T1000 (cell line): Measurements from ENCODE around the gene LIPC.
"Not testable (repeated sequence)": the region's sequence is repeated elsewhere in the genome, so short reads cannot be mapped to it uniquely, and the experiment has no call there.

ENCODE experiments used
- DNase-seq: peaks from one replicate; lab custom pipeline; 2025; ENCODE audit warnings: mixed read lengths; lab: John Stamatoyannopoulos, UW

The LIPC gene

DNA sequence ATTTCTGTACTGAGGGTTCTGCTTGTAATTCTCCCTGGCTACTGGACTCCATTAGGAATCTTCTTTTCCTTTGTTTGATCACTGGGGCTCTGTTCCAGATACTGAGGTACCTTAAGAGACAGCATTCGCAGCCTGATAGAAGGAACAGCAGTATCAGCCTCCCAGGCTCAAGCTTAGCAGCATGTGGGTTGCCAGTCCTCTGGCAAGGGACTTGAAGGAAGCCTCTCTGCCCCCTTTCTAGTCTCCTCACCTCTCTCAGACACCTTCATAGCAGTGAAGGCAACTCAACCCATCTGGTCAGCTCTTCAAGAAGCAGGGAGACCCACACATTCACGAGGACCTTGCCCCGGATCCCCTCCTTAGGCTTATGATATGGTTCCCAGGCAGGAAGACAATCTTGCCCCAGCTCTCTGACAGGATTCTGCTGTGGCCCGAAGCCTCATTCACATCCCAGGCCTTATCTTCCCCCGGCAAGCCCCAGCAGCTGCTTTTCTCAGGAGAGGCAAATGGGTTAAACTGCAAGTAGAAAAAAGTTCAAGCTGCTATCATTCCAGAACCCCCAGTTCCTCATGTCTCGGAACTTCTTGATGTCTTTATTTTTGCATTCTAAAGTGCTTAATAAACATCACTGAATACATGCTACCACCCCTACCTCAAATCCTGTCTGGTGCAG is 153.1 kb downstream of the LIPC start:
- DNase-seq, result no peak

- no peak for DNase-seq
These were observed 154.1 kb downstream of the LIPC start for GRCh38 chr15:58585693-58586443.

DNA sequence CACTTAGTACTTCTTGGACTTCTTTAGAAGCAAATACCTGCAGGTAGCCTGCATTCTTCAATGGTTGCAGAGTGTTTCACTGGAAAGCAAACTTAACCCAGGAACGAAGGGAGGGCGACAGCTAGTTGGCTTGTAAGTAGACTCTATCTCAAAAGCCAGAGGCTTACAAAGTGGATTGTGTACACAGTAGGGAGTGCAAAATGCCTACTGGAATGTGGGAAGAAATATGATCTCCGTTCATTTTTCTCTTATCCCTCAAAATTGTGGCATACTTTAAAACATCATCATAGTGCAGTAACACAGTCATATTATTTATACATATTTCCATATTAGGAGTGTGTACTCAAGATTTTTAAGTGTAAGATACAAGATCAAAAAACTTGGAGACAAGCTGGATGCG is 155.7 kb downstream of the LIPC start:
- DNase-seq, result no peak

- no peak for DNase-seq
These were observed 156.3 kb downstream of the LIPC start for GRCh38 chr15:58588096-58588495.

GRCh38 chr15:58589047-58589446 is 157.3 kb downstream of the LIPC start:
- DNase-seq, result no peak

DNA sequence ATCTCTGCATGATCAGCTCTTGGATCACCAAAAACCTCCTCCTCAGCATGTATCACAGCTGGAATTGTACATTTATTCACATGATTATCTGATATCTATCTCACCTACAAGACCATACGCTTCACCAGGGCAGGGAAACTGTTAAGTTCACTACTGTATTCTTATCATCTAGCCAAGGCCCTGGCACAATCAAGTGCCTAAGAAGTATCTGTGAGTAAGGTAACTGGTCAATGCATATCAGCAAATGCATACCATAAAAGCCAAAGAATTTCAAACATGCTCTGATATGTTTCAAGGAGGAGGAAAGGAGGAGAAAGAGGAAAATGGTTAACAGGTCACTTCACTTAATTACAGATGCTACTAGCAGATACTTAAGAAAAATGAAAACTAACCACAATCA is 158.4 kb downstream of the LIPC start:
- DNase-seq, result no peak

GRCh38 chr15:58590926-58591325 is 159.1 kb downstream of the LIPC start:
- DNase-seq, result no peak

DNA sequence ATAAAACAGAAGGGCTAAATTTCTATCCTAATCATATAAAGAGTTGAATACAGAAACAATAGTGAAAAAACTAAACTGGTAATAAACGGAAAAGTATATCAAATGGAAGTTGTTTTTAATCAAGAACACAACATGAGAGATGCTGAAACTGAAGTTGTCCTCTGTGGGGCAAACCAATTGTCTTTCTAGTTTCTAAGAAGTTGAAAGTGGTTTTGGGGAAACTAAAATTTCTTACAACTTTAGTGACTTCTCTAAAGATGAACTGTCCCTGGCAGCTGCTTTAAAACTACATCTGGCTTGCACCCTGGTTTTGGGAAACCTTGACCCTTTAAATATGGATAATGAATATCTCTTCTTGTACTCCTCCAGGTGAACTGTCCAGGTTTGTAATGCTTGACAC is 162.1 kb downstream of the LIPC start:
- no peak for DNase-seq

DNA sequence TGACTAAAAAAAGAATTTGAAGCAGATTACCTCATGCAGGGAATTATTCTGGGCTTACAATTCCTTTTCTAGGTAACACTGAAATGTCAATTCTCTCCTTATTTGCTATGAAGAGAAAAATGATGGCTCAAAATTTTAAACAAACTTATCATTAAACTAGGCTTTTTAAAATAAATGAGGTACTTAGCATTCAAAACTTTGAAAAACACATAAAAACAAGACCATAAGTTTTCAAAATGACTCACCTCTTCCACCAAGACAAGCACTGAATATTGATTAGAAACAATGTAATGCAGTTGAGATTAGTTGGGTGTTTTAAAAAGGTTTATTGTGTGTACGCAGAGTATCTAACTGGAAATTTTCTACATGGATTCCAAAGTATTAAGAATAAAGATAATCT is 163.1 kb downstream of the LIPC start:
- no peak for DNase-seq

DNA sequence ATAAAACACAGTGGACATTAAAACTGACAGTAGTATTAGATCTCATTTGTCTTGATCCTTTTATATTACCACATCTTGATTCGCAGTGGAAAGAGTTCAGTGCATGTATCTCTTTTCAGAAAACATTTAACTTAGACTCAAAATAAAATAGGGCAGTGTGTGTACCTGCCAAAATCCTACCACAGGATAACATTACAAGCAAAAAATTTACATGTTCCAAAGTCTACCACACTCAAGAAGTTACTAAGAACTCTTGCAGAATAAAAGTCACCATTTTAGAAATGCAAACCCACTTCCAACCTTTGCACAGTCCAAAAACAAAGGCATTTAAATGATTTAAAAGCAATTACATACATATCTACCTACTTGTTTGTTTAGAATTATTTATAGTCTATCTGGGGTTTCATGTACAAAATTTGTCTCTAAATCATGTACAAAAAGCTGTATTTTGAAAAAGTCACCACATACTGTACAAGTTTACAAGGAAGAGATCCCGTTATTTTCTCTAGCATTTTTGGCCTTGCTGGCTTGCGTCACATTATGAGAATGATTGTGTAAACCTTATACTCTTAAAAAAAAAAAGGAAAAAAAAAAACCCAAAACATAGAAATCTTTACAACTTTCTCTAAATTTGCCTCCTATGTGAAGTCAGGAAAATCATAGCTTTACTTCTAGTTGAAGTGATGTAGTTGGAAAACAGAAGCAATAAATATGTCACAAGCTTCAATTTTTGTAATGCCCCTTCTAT is 163.9 kb downstream of the LIPC start:
- DNase-seq, result no peak

DNA sequence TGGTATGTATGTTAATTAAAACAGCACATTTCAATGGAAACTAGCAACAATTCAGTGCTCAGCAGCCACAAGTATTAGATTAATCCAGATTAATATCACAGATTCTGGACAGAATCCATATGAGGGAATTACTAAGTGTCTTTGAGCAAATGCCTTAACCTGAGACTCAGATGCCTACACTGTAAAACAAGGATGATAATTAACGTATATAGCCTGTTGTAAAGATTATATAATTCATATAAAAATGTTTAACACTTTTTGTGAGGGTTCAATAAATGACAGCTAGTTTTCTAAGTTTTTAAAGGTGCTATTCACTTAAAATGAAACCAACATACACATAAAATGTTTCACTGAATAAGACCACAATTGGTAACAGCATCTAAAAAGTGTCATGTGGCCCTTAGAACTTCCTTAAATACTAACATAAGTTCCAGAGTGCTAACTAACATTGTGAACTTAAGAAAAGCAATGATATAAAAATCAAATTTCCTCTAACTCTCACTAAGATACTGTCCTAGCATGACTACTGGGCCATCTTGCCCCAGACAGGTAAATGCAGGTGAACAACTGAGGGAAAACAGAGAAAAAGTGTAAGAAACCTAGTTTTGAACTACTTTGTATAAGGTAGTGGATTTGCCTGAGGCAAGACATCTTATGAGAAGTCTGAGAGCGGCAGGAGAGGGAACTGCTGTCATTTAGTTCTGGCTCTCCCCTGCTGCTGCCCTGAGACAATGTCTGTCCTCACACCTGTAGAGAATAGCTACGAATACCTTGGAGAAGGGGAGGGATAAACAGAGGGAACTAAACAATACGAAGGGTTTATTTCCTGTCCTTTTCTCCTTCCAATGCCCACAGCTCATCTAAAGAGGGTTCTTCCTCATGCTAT is 166.4 kb downstream of the LIPC start:
- no peak for DNase-seq

GRCh38 chr15:58598829-58599210 is 167.0 kb downstream of the LIPC start:
- DNase-seq, result no peak

DNA sequence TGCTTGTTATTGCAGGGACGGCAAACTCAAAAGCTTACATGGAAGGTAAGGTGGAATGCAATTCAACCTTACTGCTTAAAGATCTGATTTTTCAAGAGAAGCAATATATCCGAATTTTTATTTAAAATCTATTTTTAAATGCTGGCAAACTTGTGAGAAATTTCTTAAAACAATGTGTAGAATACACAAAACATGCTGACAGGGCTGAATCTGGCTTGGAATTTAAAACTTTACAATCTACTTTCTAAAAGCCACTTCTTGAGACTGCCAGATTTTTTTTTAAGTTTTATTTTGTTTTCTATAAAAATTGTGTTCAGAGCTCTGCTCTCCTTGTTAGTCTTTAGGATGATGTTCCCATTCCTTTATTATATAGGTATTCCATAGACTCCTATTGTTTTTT is 171.0 kb downstream of the LIPC start:
- no peak for DNase-seq

DNA sequence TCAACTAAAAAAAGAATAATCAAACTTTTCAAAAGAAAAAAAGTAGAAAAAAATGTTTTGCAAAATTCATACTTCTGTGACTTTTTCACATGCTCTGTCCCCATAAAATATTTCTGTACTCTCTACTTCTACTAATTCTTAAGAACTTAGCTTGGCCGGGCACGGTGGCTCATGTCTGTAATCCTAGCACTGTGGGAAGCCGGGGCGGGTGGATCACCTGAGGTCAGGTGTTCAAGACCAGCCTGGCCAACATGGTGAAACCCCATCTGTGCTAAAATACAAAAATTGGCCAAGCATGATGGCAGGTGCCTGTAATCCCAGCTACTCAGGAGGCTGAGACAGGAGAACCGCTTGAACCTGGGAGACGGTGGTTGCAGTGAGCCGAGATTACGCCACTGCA is 172.1 kb downstream of the LIPC start:
- not testable (repeated sequence) for DNase-seq

GRCh38 chr15:58604455-58604923 is 172.7 kb downstream of the LIPC start:
- no peak for DNase-seq

DNA sequence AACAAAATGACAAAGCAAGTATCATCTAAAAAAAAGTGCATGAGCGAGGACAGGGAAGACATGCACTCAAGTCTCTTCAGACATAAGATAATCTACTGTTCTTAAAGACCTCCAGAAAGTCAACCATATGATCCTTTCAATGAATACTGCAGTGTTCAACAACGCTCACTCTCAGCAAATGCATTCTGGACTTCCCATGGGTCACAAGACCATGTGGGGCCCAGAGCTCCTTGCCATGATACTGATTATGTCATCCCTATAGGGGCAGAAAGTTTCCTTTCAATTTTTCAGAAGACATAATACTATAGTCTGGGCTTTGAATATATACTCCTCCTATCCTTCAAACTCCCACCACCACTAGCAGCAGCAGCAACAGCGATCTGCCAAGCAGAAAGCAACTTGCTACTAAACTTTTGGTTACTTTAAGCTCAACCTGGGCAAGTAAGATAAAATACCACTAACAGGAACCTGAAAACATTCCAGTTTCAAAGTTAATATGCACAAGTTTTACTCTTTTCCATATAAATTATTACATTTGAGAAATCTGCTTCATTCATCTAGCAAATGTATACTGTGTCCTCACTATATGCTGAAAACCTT is 174.2 kb downstream of the LIPC start:
- DNase-seq, result no peak

GRCh38 chr15:58606577-58607080 is 174.8 kb downstream of the LIPC start:
- DNase-seq, result no peak

DNA sequence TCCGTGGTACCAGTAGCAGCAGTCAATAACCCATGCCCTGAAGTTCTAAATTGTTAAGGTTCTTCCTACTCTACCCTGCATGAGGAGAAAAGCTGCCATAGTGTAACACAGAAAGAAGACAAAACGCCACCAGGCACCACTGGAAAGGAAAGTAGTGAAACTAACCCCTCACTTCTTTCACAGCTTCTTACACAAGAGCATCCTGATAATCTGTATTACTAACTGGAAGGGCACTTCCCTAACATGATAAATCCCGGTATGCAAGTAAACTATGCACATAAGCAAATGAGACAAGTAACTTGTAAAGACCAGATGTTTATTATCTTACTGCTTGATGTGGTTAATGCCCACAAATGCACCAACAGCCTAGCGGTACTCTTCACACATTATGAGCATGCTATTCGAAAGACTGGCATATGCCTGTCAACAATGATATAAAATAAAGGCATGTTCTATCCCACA is 176.4 kb downstream of the LIPC start:
- DNase-seq, result no peak

DNA sequence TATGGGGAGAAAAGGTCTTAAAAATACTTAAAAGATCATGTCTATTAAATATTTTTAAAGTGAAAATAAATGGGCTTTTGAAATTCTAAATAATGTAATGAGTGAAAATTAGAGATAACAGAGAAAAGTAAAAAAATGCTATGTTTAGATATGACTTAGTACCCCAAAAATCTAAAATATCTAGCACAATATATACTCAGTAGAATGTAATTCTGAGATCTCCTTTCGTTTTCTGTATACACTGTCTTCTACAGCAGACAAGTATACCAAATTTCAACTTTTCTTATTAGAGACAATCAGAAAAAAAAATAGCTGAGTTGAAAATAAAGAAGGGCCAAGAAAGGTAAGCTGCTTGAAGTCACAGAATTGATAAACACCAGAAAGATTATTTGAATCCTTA is 176.9 kb downstream of the LIPC start:
- no peak for DNase-seq

DNA sequence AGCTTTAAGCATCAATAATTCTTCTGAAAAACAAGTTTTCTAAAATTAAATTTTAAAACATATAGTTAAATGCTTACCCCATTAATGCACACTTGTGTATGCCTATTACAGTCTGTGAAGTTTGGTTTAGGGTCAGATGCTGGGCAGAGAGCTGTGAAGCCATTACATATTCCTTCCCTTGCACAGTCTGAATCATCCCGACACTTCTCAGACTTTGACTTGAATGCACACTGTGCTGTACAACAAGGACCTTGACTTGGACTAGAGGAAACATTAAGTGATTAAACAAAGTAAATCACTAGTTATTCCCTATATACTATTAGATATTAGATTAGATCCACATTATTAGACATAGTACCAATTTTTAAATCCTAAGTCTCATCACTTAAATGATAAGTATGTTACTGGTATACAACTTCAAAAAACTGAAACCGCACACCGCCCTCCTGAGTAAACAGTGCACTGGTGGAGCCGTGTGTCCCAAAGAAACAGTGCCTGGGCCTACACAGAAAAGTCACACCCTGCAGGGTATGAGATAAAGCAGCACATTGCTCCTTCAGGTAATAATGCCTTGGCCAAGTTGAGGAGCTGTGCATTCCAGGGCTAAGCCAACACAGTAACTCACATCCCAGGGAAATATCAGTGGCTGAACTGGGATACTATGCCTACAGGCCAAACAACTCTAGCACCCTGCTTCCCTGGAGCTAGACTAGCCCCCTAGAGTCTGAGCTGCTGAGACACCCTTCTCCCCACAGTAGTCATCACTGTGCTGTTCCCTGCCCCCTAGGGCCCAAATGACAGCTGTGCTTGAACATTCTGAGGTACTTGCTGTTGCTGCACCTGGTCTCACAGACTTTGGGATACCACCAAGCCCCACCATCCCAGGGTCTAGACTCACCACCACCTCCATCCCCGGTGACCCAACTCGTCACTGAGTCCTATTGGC is 180.2 kb downstream of the LIPC start:
- DNase-seq, result no peak
